Measurements from ENCODE around the gene CDY1.
"Not testable (repeated sequence)": the region's sequence is repeated elsewhere in the genome, so short reads cannot be mapped to it uniquely, and the experiment has no call there.

The CDY1 gene

GRCh38 chrY:25621817-25622216, at the start of gene CDY1:
TSS of gene CDY1 (plus strand) at chrY:25622117. CDS start at chrY:25622443, 326 bp downstream.
- DNase-seq (ENCODE audit: low spot score), result not testable (repeated sequence)

- not testable (repeated sequence) for DNase-seq (ENCODE audit: low spot score)
Observed at GRCh38 chrY:25593336-25593735, 28.6 kb upstream of the CDY1 start.

GRCh38 chrY:25620209-25620608, 1.7 kb upstream of the CDY1 start:
- not testable (repeated sequence) for DNase-seq (ENCODE audit: low spot score)

GRCh38 chrY:25626524-25626923, 4.6 kb downstream of the CDY1 start:
- DNase-seq (ENCODE audit: low spot score), result not testable (repeated sequence)

- not testable (repeated sequence) for DNase-seq (ENCODE audit: low spot score)
Observed at GRCh38 chrY:25630383-25631112, 8.6 kb downstream of the CDY1 start.

GRCh38 chrY:25639852-25640251, 17.9 kb downstream of the CDY1 start:
- DNase-seq (ENCODE audit: low spot score), result not testable (repeated sequence)

- not testable (repeated sequence) for DNase-seq (ENCODE audit: low spot score)
Observed at GRCh38 chrY:25643024-25643915, 21.4 kb downstream of the CDY1 start.
